Measurements from ENCODE around the gene BEX4.

- TF ChIP-seq EZH2 (IDR thresholded peaks at IDR 0.05; ENCODE audit: borderline replicate concordance, low read length), result no peak
- no peak for TF ChIP-seq CTCF (IDR thresholded peaks at IDR 0.05; ENCODE audit: low read length)
Measured at GRCh38 chrX:103249805-103250204, 34.9 kb downstream of the BEX4 start.
